H1 (cell line): ENCODE measurements around the gene WDR93. TPM values are rescaled to one million over a fixed set of nuclear protein-coding genes. Genes with fewer than 3 reads are reported as not detected.

Experiments used
- CTCF ChIA-PET: fragments of 300-600 bp; sonication (Branson Sonifier 250); formaldehyde crosslinking; loops from one replicate; lab custom pipeline; 2021; ENCODE audit not compliant: partially characterized antibody; lab: Charles Lee
- POLR2A ChIA-PET: fragments of 300-600 bp; sonication (Branson Sonifier 250); formaldehyde crosslinking; loops from one replicate; lab custom pipeline; 2021; ENCODE audit warnings: inconsistent platforms; ENCODE audit not compliant: partially characterized antibody; lab: Charles Lee
- DNase-seq, 2 experiments: peaks; one replicate each; pipeline versions ENCODE4 v3.0.0 to v3.0.0-alpha.2; 2010 to 2022; ENCODE audit warnings: low spot score in 2 of 2, low read depth in 1 of 2, mixed read lengths in 1 of 2
- FAIRE-seq: peaks from 2 replicates; lab custom pipeline; 2011; peaks lifted over from hg19 to GRCh38; lab: Jason Lieb, UNC
- H2AFZ ChIP-seq: 2 replicates; pipeline ENCODE4 v1.8.1; 2012; ENCODE audit warnings: low read length, inconsistent platforms
- H2AK5ac ChIP-seq: 2 replicates; pipeline ENCODE4 v1.6.1; 2013; ENCODE audit warnings: low read depth, low read length
- H2BK120ac ChIP-seq: replicated peaks from 2 replicates; pipeline ENCODE3; 2013; ENCODE audit warnings: low read depth, low read length, inconsistent platforms
- H2BK12ac ChIP-seq: 2 replicates; pipeline ENCODE4 v1.6.1; 2013; ENCODE audit warnings: low read depth, low read length
- H2BK15ac ChIP-seq: 2 replicates; pipeline ENCODE4 v1.6.1; 2013; ENCODE audit warnings: low read length
- H2BK20ac ChIP-seq: 2 replicates; pipeline ENCODE4 v1.6.1; 2013; ENCODE audit warnings: low read length
- H2BK5ac ChIP-seq: 2 replicates; pipeline ENCODE4 v1.6.1; 2013; ENCODE audit warnings: low read depth, low read length
- H3K14ac ChIP-seq: 2 replicates; pipeline ENCODE4 v1.6.1; 2013; ENCODE audit warnings: inconsistent platforms; ENCODE audit not compliant: insufficient read length
- H3K18ac ChIP-seq: 2 replicates; pipeline ENCODE4 v1.6.1; 2013; ENCODE audit warnings: low read length; ENCODE audit errors: extremely low read depth
- H3K23ac ChIP-seq: 2 replicates; pipeline ENCODE4 v1.6.1; 2013; ENCODE audit warnings: inconsistent platforms; ENCODE audit not compliant: insufficient read length
- H3K23me2 ChIP-seq: 2 replicates; pipeline ENCODE4 v1.6.1; 2013; ENCODE audit warnings: low read depth, low read length
- H3K27ac ChIP-seq: 2 replicates; pipeline ENCODE4 v1.6.1; 2011; ENCODE audit warnings: low read depth, low read length, inconsistent platforms
- H3K27me3 ChIP-seq, 4 experiments: replicated peaks in 1 of 4; 1 replicate in 1 of 4; 2 replicates in 3 of 4; pipeline versions ENCODE4 v1.6.1 to v1.8.1; 2011 to 2013; ENCODE audit warnings: low read length in 3 of 4, mild to moderate bottlenecking in 3 of 4, inconsistent platforms in 2 of 4, mixed read lengths in 2 of 4, moderate library complexity in 1 of 4; ENCODE audit not compliant: control insufficient read depth in 3 of 4, insufficient read depth in 3 of 4; ENCODE audit errors: extremely low read depth in 1 of 4
- H3K36me3 ChIP-seq, 4 experiments: 2 replicates each; pipeline versions ENCODE4 v1.6.1 to v1.8.1; 2011 to 2013; ENCODE audit warnings: mild to moderate bottlenecking in 4 of 4, low read length in 3 of 4, moderate library complexity in 2 of 4, control low read depth in 1 of 4, inconsistent platforms in 1 of 4; ENCODE audit not compliant: insufficient read depth in 4 of 4, control insufficient read depth in 2 of 4
- H3K4ac ChIP-seq: replicated peaks from 2 replicates; pipeline ENCODE3; 2013; ENCODE audit warnings: low read length, low read depth, mixed read lengths, inconsistent platforms; ENCODE audit not compliant: insufficient read length
- H3K4me1 ChIP-seq, 4 experiments: replicated peaks in 1 of 4; 1 replicate in 1 of 4; 2 replicates in 3 of 4; pipeline versions ENCODE4 v1.6.1 to v1.8.1; 2011 to 2013; ENCODE audit warnings: low read length in 3 of 4, inconsistent platforms in 2 of 4, mixed read lengths in 1 of 4; ENCODE audit not compliant: insufficient read depth in 4 of 4, control insufficient read depth in 3 of 4
- H3K4me2 ChIP-seq, 2 experiments: 2 replicates each; pipeline versions ENCODE4 v1.6.1 to v1.8.1; 2011 to 2013; ENCODE audit warnings: low read depth in 2 of 2, low read length in 2 of 2, control low read depth in 1 of 2, inconsistent platforms in 1 of 2, mild to moderate bottlenecking in 1 of 2; ENCODE audit not compliant: insufficient read depth in 1 of 2
- H3K4me3 ChIP-seq, 4 experiments: fragments of 200-600, 300-600 bp in 1 of 4; sonication (generic), shearing (Covaris generic), sonication (Bioruptor Twin) in 1 of 4; 2 replicates each; pipeline versions ENCODE4 v1.5.1 to v1.8.1; 2011 to 2016; ENCODE audit warnings: low read length in 4 of 4, low read depth in 3 of 4, control low read depth in 2 of 4, inconsistent platforms in 2 of 4, mild to moderate bottlenecking in 2 of 4, mixed read lengths in 1 of 4, moderate library complexity in 1 of 4; ENCODE audit not compliant: insufficient read depth in 2 of 4; ENCODE audit errors: extremely low read depth in 1 of 4
- H3K56ac ChIP-seq: replicated peaks from 2 replicates; pipeline ENCODE3; 2013; ENCODE audit warnings: low read depth, mild to moderate bottlenecking, mixed read lengths, low read length, inconsistent platforms; ENCODE audit not compliant: insufficient read length
- H3K79me1 ChIP-seq: 2 replicates; pipeline ENCODE4 v1.6.1; 2013; ENCODE audit warnings: low read depth, low read length, control low read depth
- H3K79me2 ChIP-seq, 2 experiments: 2 replicates each; pipeline versions ENCODE4 v1.6.1 to v1.8.1; 2012 to 2013; ENCODE audit warnings: low read length in 2 of 2, mild to moderate bottlenecking in 2 of 2, inconsistent platforms in 1 of 2; ENCODE audit not compliant: insufficient read depth in 2 of 2, control insufficient read depth in 1 of 2
- H3K9ac ChIP-seq, 4 experiments: replicated peaks in 1 of 4; 1 replicate in 1 of 4; 2 replicates in 3 of 4; pipeline versions ENCODE4 v1.6.1 to v1.8.1; 2011 to 2013; ENCODE audit warnings: low read depth in 3 of 4, low read length in 3 of 4, control low read depth in 2 of 4, mild to moderate bottlenecking in 2 of 4, moderate library complexity in 2 of 4, inconsistent platforms in 1 of 4; ENCODE audit errors: extremely low read depth in 1 of 4
- H3K9me3 ChIP-seq, 2 experiments: 2 replicates each; pipeline versions ENCODE4 v1.6.1 to v1.8.1; 2012 to 2013; ENCODE audit warnings: mild to moderate bottlenecking in 2 of 2, moderate library complexity in 2 of 2, control low read depth in 1 of 2, inconsistent platforms in 1 of 2, low read depth in 1 of 2, low read length in 1 of 2, mixed read lengths in 1 of 2; ENCODE audit not compliant: insufficient read depth in 2 of 2
- H4K20me1 ChIP-seq, 2 experiments: replicated peaks in 1 of 2; 2 replicates each; pipeline versions ENCODE3 to v1.8.1; 2011 to 2013; ENCODE audit warnings: inconsistent platforms in 2 of 2, low read length in 2 of 2, mild to moderate bottlenecking in 1 of 2; ENCODE audit not compliant: insufficient read depth in 2 of 2, control insufficient read depth in 1 of 2
- H4K5ac ChIP-seq: 2 replicates; pipeline ENCODE4 v1.6.1; 2013; ENCODE audit warnings: low read length, low read depth, mixed read lengths, inconsistent platforms; ENCODE audit not compliant: insufficient read length
- H4K8ac ChIP-seq: 2 replicates; pipeline ENCODE4 v1.8.0; 2013; ENCODE audit warnings: mild to moderate bottlenecking, moderate library complexity, low read length, inconsistent platforms; ENCODE audit not compliant: insufficient read depth; ENCODE audit errors: extremely low read depth
- H4K91ac ChIP-seq: replicated peaks from 2 replicates; pipeline ENCODE3; 2013; ENCODE audit warnings: low read length, mixed read lengths, inconsistent platforms; ENCODE audit not compliant: insufficient read length
- BCL11A ChIP-seq, 2 experiments: IDR thresholded peaks; one replicate each; pipeline ENCODE4 v1.6.1; 2011; ENCODE audit warnings: low read depth in 2 of 2, low read length in 2 of 2, mild to moderate bottlenecking in 2 of 2
- CBX8 ChIP-seq: fragments of 300-800, 300-1000 bp; sonication (generic); IDR thresholded peaks from 2 replicates; pipeline ENCODE4 v1.7.1; 2016; ENCODE audit warnings: low read depth, low read length, borderline replicate concordance
- CEBPB ChIP-seq: IDR thresholded peaks from 2 replicates; pipeline ENCODE4 v1.6.1; 2012; ENCODE audit warnings: low read depth, low read length
- CTCF ChIP-seq, 3 experiments: IDR thresholded peaks; 1 replicate in 2 of 3; 2 replicates in 1 of 3; pipeline versions ENCODE4 v1.5.1 to v1.6.1; 2011; ENCODE audit warnings: low read length in 3 of 3, mild to moderate bottlenecking in 3 of 3, inconsistent platforms in 2 of 3, low read depth in 1 of 3, moderate library complexity in 1 of 3; ENCODE audit not compliant: insufficient read depth in 1 of 3; ENCODE audit errors: control extremely low read depth in 1 of 3
- EP300 ChIP-seq, 2 experiments: IDR thresholded peaks; 1 replicate in 1 of 2; 2 replicates in 1 of 2; pipeline ENCODE4 v1.6.1; 2011 to 2012; ENCODE audit warnings: low read depth in 2 of 2, low read length in 2 of 2, mild to moderate bottlenecking in 2 of 2, borderline replicate concordance in 1 of 2, inconsistent platforms in 1 of 2, moderate library complexity in 1 of 2
- HDAC6 ChIP-seq: IDR thresholded peaks from one replicate; pipeline ENCODE4 v1.7.1; 2012; ENCODE audit warnings: low read depth, mild to moderate bottlenecking, inconsistent platforms, low read length, moderate library complexity
- JUN ChIP-seq: IDR thresholded peaks from 2 replicates; pipeline ENCODE4 v1.6.1; 2011; ENCODE audit warnings: low read depth, mild to moderate bottlenecking, improper control_type of control experiment, low read length
- KDM4A ChIP-seq: IDR thresholded peaks from one replicate; pipeline ENCODE4 v1.7.1; 2012; ENCODE audit warnings: low read depth, mild to moderate bottlenecking, moderate library complexity, low read length, inconsistent platforms; ENCODE audit not compliant: severe bottlenecking
- NRF1 ChIP-seq: IDR thresholded peaks from 2 replicates; pipeline ENCODE4 v1.6.1; 2011; ENCODE audit warnings: mild to moderate bottlenecking, low read depth, low read length, improper control_type of control experiment
- POU5F1 ChIP-seq: IDR thresholded peaks from 2 replicates; pipeline ENCODE4 v1.6.1; 2011; ENCODE audit warnings: low read depth, mild to moderate bottlenecking, low read length, moderate library complexity
- SIX5 ChIP-seq: IDR thresholded peaks from 2 replicates; pipeline ENCODE4 v1.6.1; 2011; ENCODE audit warnings: mild to moderate bottlenecking, low read depth, low read length
- SP2 ChIP-seq: IDR thresholded peaks from 2 replicates; pipeline ENCODE4 v1.6.1; 2012; ENCODE audit warnings: mild to moderate bottlenecking, low read length, inconsistent platforms
- WGBS, 2 experiments: shearing (Covaris generic) in 1 of 2; methylation state at CpG; one replicate each; pipeline versions ENCODE4 v1.1.6 to v1.1.7; 2013 to 2015; ENCODE audit warnings: low lambda C conversion rate in 2 of 2, mixed read lengths in 2 of 2, inconsistent platforms in 1 of 2, low coverage in 1 of 2, missing lambda C conversion rate in 1 of 2; ENCODE audit not compliant: insufficient replicate concordance in 2 of 2, insufficient coverage in 1 of 2, insufficient read length in 1 of 2; ENCODE audit errors: extremely low coverage in 1 of 2, missing lambda C conversion rate in 1 of 2; 5-methylcytosine and 5-hydroxymethylcytosine counted together
- polyA plus RNA-seq, 7 experiments: library from polyadenylated mRNA; depleted of rRNA in 3 of 7; stranded (reverse) in 5 of 7; unstranded in 2 of 7; fragments of >200 nt in 5 of 7; fragments of 200-250 nt in 2 of 7; gene quantifications; 1 replicate in 5 of 7; 2 replicates in 1 of 7; 4 replicates in 1 of 7; pipeline versions ENCODE4 v1.2.1 to v1.2.3, GENCODE V29; 2011 to 2013; ENCODE audit warnings: missing spikeins in 2 of 7, mixed read lengths in 2 of 7
- total RNA-seq: library from RNA; stranded (reverse); fragmentation: NEBNext Ultra II Directional; extraction: Animal tissue kit (Norgen Biotek cat#: 25700); gene quantifications from 2 replicates; pipeline ENCODE4 v1.2.1, GENCODE V29; 2021

The WDR93 gene
- total and polyA plus RNA-seq, 2 of the 8 experiments (the other 6 are each of a cell fraction or from before 2014, with no cell fraction given), result 0.03 TPM; not detected in 1

- Histone ChIP-seq H3K4me1 (no peaks in the 10 kb centered on the region), H3K4me2 (no peak overlapping the region), H3K9me3 (peaks cover 0 to 3% of the 10 kb centered on the region in 2 experiments; a peak in 2 of 4 replicates), H4K91ac (no peak overlapping the region), H3K36me3 (no peaks in the 10 kb centered on the region), H2AK5ac (no peak overlapping the region), H3K14ac (no peak overlapping the region), H2BK5ac (no peak overlapping the region), H3K79me1 (no peaks in the 10 kb centered on the region), H3K4me3 (no peak overlapping the region), H3K9ac (no peak overlapping the region), H3K56ac (no peak overlapping the region), H3K27ac (no peak overlapping the region), H3K4ac (no peak overlapping the region), H4K20me1 (no peaks in the 10 kb centered on the region), H3K23me2 (no peaks in the 10 kb centered on the region), H2AFZ (no peak overlapping the region), H4K8ac (no peak overlapping the region), H2BK15ac (no peak overlapping the region), H3K79me2 (no peaks in the 10 kb centered on the region), H3K18ac (no peak overlapping the region), H2BK120ac (no peak overlapping the region), H4K5ac (no peak overlapping the region), H2BK12ac (no peak overlapping the region), H3K23ac (no peak overlapping the region), H3K27me3 (no peaks in the 10 kb centered on the region; a peak in 1 of 7 replicates), H2BK20ac (no peak overlapping the region)
- ChIA-PET POLR2A (interaction anchor here (0.6 kb wide), 1 partner anchor 138 kb away, joined by 3 read pairs; no protein-coding TSS in a partner anchor), CTCF (interaction anchor here (0.6 to 2.9 kb wide), 7 partner anchors 9 to 175 kb away, joined by 3 to 7 read pairs (median 4); no protein-coding TSS in a partner anchor)
- TF ChIP-seq CTCF (IDR thresholded peaks at IDR 0.05; ENCODE audit: control extremely low read depth in 1 of 3, insufficient read depth in 1 of 3, low read depth in 1 of 3, low read length in 3 of 3) (no peak), SIX5 (no peak), NRF1 (no peak), EP300 (IDR thresholded peaks at IDR 0.05; ENCODE audit: borderline replicate concordance in 1 of 2, low read depth in 2 of 2, low read length in 2 of 2) (no peak), SP2 (no peak), JUN (no peak), CBX8 (no peak), POU5F1 (no peak), KDM4A (no peak), BCL11A (IDR thresholded peaks at IDR 0.05; ENCODE audit: low read depth in 2 of 2, low read length in 2 of 2) (no peak), CEBPB (no peak), HDAC6 (no peak)
- FAIRE-seq (no peak), DNase-seq (no peak)
- WGBS, 2 experiments, result 95% methylated on average over 10 of the region's 10 CpGs; no CpG with 5 or more reads in 1 of the 2 experiments
Observed at GRCh38 chr15:89790206-89790605, 99.6 kb downstream of the WDR93 start.
